IMR-90 (cell line): Measurements from ENCODE around the gene PAFAH1B1. TPM values are rescaled to one million over a fixed set of nuclear protein-coding genes. Genes with fewer than 3 reads are reported as not detected.

Experiments used
- ATAC-seq: fragments of 200-7000 bp; cut with Tn5 transposase; 2 replicates; pipeline ENCODE4 v1.9.1; 2020; ENCODE audit warnings: low read depth, mild to moderate bottlenecking, moderate library complexity
- BruUV-seq: library from RNA; stranded (reverse); fragments of 400-500 nt; replicated peaks from 2 replicates; lab custom pipeline; 2021; lab: Mats Ljungman, UMichigan
- CTCF ChIA-PET: fragments of 300-600 bp; formaldehyde crosslinking; extraction: SDS; loops from one replicate; lab custom pipeline; 2021; ENCODE audit warnings: antibody characterized with exemption; lab: Yijun Ruan, JAX
- POLR2A ChIA-PET: fragments of 300-600 bp; sonication (Branson Sonifier 250); formaldehyde crosslinking; loops from one replicate; lab custom pipeline; 2022; ENCODE audit warnings: antibody characterized with exemption; ENCODE audit not compliant: unreplicated experiment; lab: Charles Lee
- DNase-seq: peaks from one replicate; pipeline ENCODE4 v3.0.0; 2013
- H2AFZ ChIP-seq: replicated peaks from 2 replicates; pipeline ENCODE3; 2013; ENCODE audit warnings: low read length, mild to moderate bottlenecking; ENCODE audit not compliant: poor library complexity
- H2AK5ac ChIP-seq: 2 replicates; pipeline ENCODE4 v1.6.1; 2013; ENCODE audit warnings: low read depth, low read length, inconsistent platforms
- H2AK9ac ChIP-seq: replicated peaks from 2 replicates; pipeline ENCODE3; 2013; ENCODE audit warnings: mild to moderate bottlenecking, low read depth, low read length, moderate library complexity; ENCODE audit not compliant: poor library complexity
- H2BK120ac ChIP-seq: 2 replicates; pipeline ENCODE4 v1.6.1; 2013; ENCODE audit warnings: low read depth, low read length, inconsistent platforms
- H2BK15ac ChIP-seq: 3 replicates; pipeline ENCODE4 v1.6.1; 2013; ENCODE audit warnings: low read depth, low read length, inconsistent platforms
- H2BK20ac ChIP-seq: 2 replicates; pipeline ENCODE4 v1.6.1; 2013; ENCODE audit warnings: low read depth, mild to moderate bottlenecking, inconsistent platforms, low read length, moderate library complexity
- H2BK5ac ChIP-seq: 2 replicates; pipeline ENCODE4 v1.6.1; 2013; ENCODE audit warnings: mild to moderate bottlenecking, low read depth, low read length, inconsistent platforms; ENCODE audit not compliant: poor library complexity, severe bottlenecking
- H3K14ac ChIP-seq: replicated peaks from 2 replicates; pipeline ENCODE4 v1.6.1; 2013; ENCODE audit warnings: low read depth, low read length, inconsistent platforms
- H3K18ac ChIP-seq: 2 replicates; pipeline ENCODE4 v1.6.1; 2013; ENCODE audit warnings: low read depth, low read length, control low read depth
- H3K23ac ChIP-seq: 2 replicates; pipeline ENCODE4 v1.6.1; 2013; ENCODE audit warnings: low read depth, low read length, inconsistent platforms
- H3K27ac ChIP-seq: 2 replicates; pipeline ENCODE4 v1.5.1; 2013; ENCODE audit warnings: mild to moderate bottlenecking, control low read depth, low read length; ENCODE audit not compliant: insufficient read depth
- H3K27me3 ChIP-seq: 2 replicates; pipeline ENCODE4 v1.6.1; 2013; ENCODE audit warnings: low read length; ENCODE audit not compliant: control insufficient read depth, insufficient read depth
- H3K36me3 ChIP-seq: 2 replicates; pipeline ENCODE4 v1.6.1; 2013; ENCODE audit warnings: low read length, mixed read lengths; ENCODE audit not compliant: control insufficient read depth, insufficient read depth
- H3K4ac ChIP-seq: 2 replicates; pipeline ENCODE4 v1.6.1; 2013; ENCODE audit warnings: low read depth, low read length, inconsistent platforms
- H3K4me1 ChIP-seq: 2 replicates; pipeline ENCODE4 v1.6.1; 2013; ENCODE audit warnings: low read length, mixed read lengths; ENCODE audit not compliant: control insufficient read depth, insufficient read depth
- H3K4me2 ChIP-seq: 2 replicates; pipeline ENCODE4 v1.6.1; 2013; ENCODE audit warnings: low read depth, mild to moderate bottlenecking, control low read depth, low read length, moderate library complexity
- H3K4me3 ChIP-seq: 2 replicates; pipeline ENCODE4 v1.5.1; 2013; ENCODE audit warnings: low read depth, mild to moderate bottlenecking, control low read depth, low read length, moderate library complexity; ENCODE audit not compliant: insufficient read depth
- H3K56ac ChIP-seq: 2 replicates; pipeline ENCODE4 v1.6.1; 2013; ENCODE audit warnings: low read length, inconsistent platforms; ENCODE audit not compliant: insufficient read depth; ENCODE audit errors: extremely low read depth
- H3K79me1 ChIP-seq, 2 experiments: 2 replicates each; pipeline ENCODE4 v1.6.1; 2013; ENCODE audit warnings: low read length in 2 of 2, inconsistent platforms in 1 of 2, low read depth in 1 of 2
- H3K9ac ChIP-seq: 2 replicates; pipeline ENCODE4 v1.6.1; 2013; ENCODE audit warnings: low read depth, low read length, control low read depth
- H3K9me1 ChIP-seq: 2 replicates; pipeline ENCODE4 v1.6.1; 2013; ENCODE audit warnings: low read length, inconsistent platforms; ENCODE audit not compliant: insufficient read depth
- H3K9me3 ChIP-seq: 2 replicates; pipeline ENCODE4 v1.6.1; 2013; ENCODE audit warnings: low read length; ENCODE audit not compliant: control insufficient read depth, insufficient read depth
- H4K20me1 ChIP-seq: 2 replicates; pipeline ENCODE4 v1.6.1; 2013; ENCODE audit warnings: low read length, inconsistent platforms; ENCODE audit not compliant: insufficient read depth
- H4K5ac ChIP-seq: 2 replicates; pipeline ENCODE4 v1.6.1; 2013; ENCODE audit warnings: mild to moderate bottlenecking, low read depth, low read length, control low read depth
- H4K8ac ChIP-seq, 2 experiments: 2 replicates each; pipeline ENCODE4 v1.6.1; 2013; ENCODE audit warnings: low read depth in 2 of 2, low read length in 2 of 2, control low read depth in 1 of 2, inconsistent platforms in 1 of 2
- H4K91ac ChIP-seq: 2 replicates; pipeline ENCODE4 v1.6.1; 2013; ENCODE audit warnings: low read depth, low read length, inconsistent platforms; ENCODE audit not compliant: insufficient read depth
- BHLHE40 ChIP-seq: fragments of 150-350 bp; IDR thresholded peaks from 2 replicates; pipeline ENCODE4 v1.6.1; 2016; ENCODE audit warnings: mild to moderate bottlenecking, low read depth, low read length
- CEBPB ChIP-seq: IDR thresholded peaks from 2 replicates; pipeline ENCODE4 v1.6.1; 2012; ENCODE audit warnings: low read depth, low read length, improper control_type of control experiment
- CHD1 ChIP-seq: IDR thresholded peaks from 2 replicates; pipeline ENCODE4 v1.6.1; 2012; ENCODE audit warnings: low read depth, low read length, improper control_type of control experiment
- CTCF ChIP-seq: conservative IDR thresholded peaks from 2 replicates; pipeline ENCODE4 v1.5.1; 2012; ENCODE audit warnings: mild to moderate bottlenecking, low read depth, low read length, improper control_type of control experiment
- ELK1 ChIP-seq: fragments of 150-350 bp; IDR thresholded peaks from 2 replicates; pipeline ENCODE4 v1.6.1; 2016; ENCODE audit warnings: low read depth, mild to moderate bottlenecking, low read length, moderate library complexity, borderline replicate concordance
- FOS ChIP-seq: fragments of 150-350 bp; IDR thresholded peaks from 2 replicates; pipeline ENCODE4 v1.6.1; 2016; ENCODE audit warnings: low read depth, low read length
- MAFK ChIP-seq: IDR thresholded peaks from 2 replicates; pipeline ENCODE4 v1.6.1; 2012; ENCODE audit warnings: low read depth, low read length, improper control_type of control experiment
- MAZ ChIP-seq: IDR thresholded peaks from 2 replicates; pipeline ENCODE4 v1.6.1; 2012; ENCODE audit warnings: low read depth, mild to moderate bottlenecking, low read length, improper control_type of control experiment, moderate library complexity, borderline replicate concordance
- MXI1 ChIP-seq: IDR thresholded peaks from 2 replicates; pipeline ENCODE4 v1.6.1; 2012; ENCODE audit warnings: low read depth, mild to moderate bottlenecking, low read length, moderate library complexity, borderline replicate concordance
- NFE2L2 ChIP-seq: fragments of 150-350 bp; IDR thresholded peaks from 2 replicates; pipeline ENCODE4 v1.6.1; 2016; ENCODE audit warnings: low read depth, mild to moderate bottlenecking, low read length
- POLR2A ChIP-seq: IDR thresholded peaks from 2 replicates; pipeline ENCODE4 v1.6.1; 2012; ENCODE audit warnings: mild to moderate bottlenecking, low read depth, low read length
- RAD21 ChIP-seq: IDR thresholded peaks from 2 replicates; pipeline ENCODE4 v1.6.1; 2012; ENCODE audit warnings: low read length, improper control_type of control experiment
- RCOR1 ChIP-seq: IDR thresholded peaks from 2 replicates; pipeline ENCODE4 v1.6.1; 2012; ENCODE audit warnings: mild to moderate bottlenecking, low read length, improper control_type of control experiment; ENCODE audit not compliant: insufficient replicate concordance
- RFX5 ChIP-seq: IDR thresholded peaks from 2 replicates; pipeline ENCODE4 v1.8.0; 2012; ENCODE audit warnings: low read depth, mild to moderate bottlenecking, low read length, moderate library complexity
- SMC3 ChIP-seq: fragments of 150-350 bp; IDR thresholded peaks from 2 replicates; pipeline ENCODE4 v1.6.1; 2016; ENCODE audit warnings: low read depth, mild to moderate bottlenecking, antibody characterized with exemption, low read length, moderate library complexity
- USF2 ChIP-seq: fragments of 150-350 bp; IDR thresholded peaks from 2 replicates; pipeline ENCODE4 v1.6.1; 2017; ENCODE audit warnings: mild to moderate bottlenecking, antibody characterized with exemption, low read length, low read depth
- WGBS, 2 experiments: methylation state at CpG; one replicate each; pipeline versions ENCODE4 v1.1.5 to v1.1.7; 2013; ENCODE audit warnings: missing lambda C conversion rate in 2 of 2; ENCODE audit not compliant: insufficient read length in 1 of 2; ENCODE audit errors: extremely low coverage in 2 of 2; 5-methylcytosine and 5-hydroxymethylcytosine counted together
- dilution Hi-C: fragments of 300-500 bp; cut with HindIII; formaldehyde crosslinking; loops from one replicate; pipeline ENCODE4 v1.14.3; 2018; ENCODE audit warnings: low sequenced_read_pairs; ENCODE audit not compliant: unreplicated experiment
- in situ Hi-C: fragments of 300-500 bp; cut with MboI; formaldehyde crosslinking; loops from 3 replicates; pipeline ENCODE4 v1.14.3; 2019; ENCODE audit warnings: low sequenced_read_pairs, inconsistent platforms, mixed read lengths
- intact Hi-C: fragments of 100-400 bp; cut with micrococcal nuclease; formaldehyde crosslinking; loops from 2 replicates; pipeline ENCODE4 v1.10.0; 2022
- polyA plus RNA-seq, 3 experiments: library from polyadenylated mRNA; depleted of rRNA; stranded (reverse); fragments of >200 nt; gene quantifications; 2 replicates each; pipeline ENCODE4 v1.2.3, GENCODE V29; 2012; ENCODE audit warnings: low replicate concordance in 1 of 3
- total RNA-seq: library from RNA; depleted of rRNA; stranded (reverse); fragments of >200 nt; gene quantifications from 2 replicates; pipeline ENCODE4 v1.2.3, GENCODE V29; 2012

The PAFAH1B1 gene
- total and polyA plus RNA-seq, 2 of the 4 experiments (the other 2 are of a cell fraction): 64.5 to 127 TPM

GRCh38 chr17:2547176-2547575 is 46.3 kb upstream of the PAFAH1B1 start:
- H3K27me3 ChIP-seq: peaks cover 10% of the 10 kb centered on the region
- H3K9me1 ChIP-seq: no peaks in the 10 kb centered on the region
- in situ Hi-C loops (no loop called here), intact Hi-C loops (no loop called here), dilution Hi-C loops (no loop called here)
- no TSS peak for BruUV-seq
- POLR2A ChIA-PET: no interaction called here
- CTCF ChIA-PET: no interaction called here
- H4K5ac ChIP-seq: no peak overlapping the region
- no peak overlapping the region for H3K18ac ChIP-seq
- DNase-seq (peak; percentile 7), ATAC-seq (no peak)
- H2BK5ac ChIP-seq: no peak overlapping the region
- no peak overlapping the region for H4K91ac ChIP-seq
- no peak overlapping the region for H2BK15ac ChIP-seq
- H2BK120ac ChIP-seq: no peak overlapping the region
- H3K4me2 ChIP-seq: no peak overlapping the region
- TF ChIP-seq FOS: no peak
- TF ChIP-seq RCOR1: no peak
- no peak for TF ChIP-seq MXI1
- no peak for TF ChIP-seq RAD21
- no peak for TF ChIP-seq USF2
- TF ChIP-seq CHD1: no peak
- TF ChIP-seq SMC3: no peak
- no peak for TF ChIP-seq MAZ
- TF ChIP-seq ELK1: no peak
- no peak for TF ChIP-seq BHLHE40
- no peak for TF ChIP-seq CTCF
- no peak for TF ChIP-seq CEBPB
- TF ChIP-seq NFE2L2: no peak
- no peak for TF ChIP-seq RFX5
- no peak for TF ChIP-seq MAFK
- no peak for TF ChIP-seq POLR2A
- no peaks in the 10 kb centered on the region for H3K9me3 ChIP-seq
- H3K4me1 ChIP-seq: no peaks in the 10 kb centered on the region
- H3K14ac ChIP-seq: no peak overlapping the region
- H4K8ac ChIP-seq: no peak overlapping the region
- no peaks in the 10 kb centered on the region for H3K36me3 ChIP-seq
- H3K56ac ChIP-seq: no peak overlapping the region
- H3K4ac ChIP-seq: no peak overlapping the region
- WGBS, 2 experiments: 76% methylated on average over 5 of the region's 9 CpGs; no CpG with 5 or more reads in 1 of the 2 experiments
- H2AK5ac ChIP-seq: no peak overlapping the region
- no peak overlapping the region for H3K23ac ChIP-seq
- H3K9ac ChIP-seq: no peak overlapping the region
- no peak overlapping the region for H2BK20ac ChIP-seq
- no peak overlapping the region for H2AK9ac ChIP-seq
- H3K27ac ChIP-seq: no peak overlapping the region
- H3K79me1 ChIP-seq: no peaks in the 10 kb centered on the region
- H3K4me3 ChIP-seq: no peak overlapping the region
- H4K20me1 ChIP-seq: no peaks in the 10 kb centered on the region
- H2AFZ ChIP-seq: no peak overlapping the region
